ENCODE data around the gene EID2.

- TF ChIP-seq CTCF (IDR thresholded peaks at IDR 0.05) (no peak), POLR2A (IDR thresholded peaks at IDR 0.05) (no peak)
Observed at GRCh38 chr19:39524495-39524894, 15.5 kb downstream of the EID2 start.
